Activated T-cell treated with anti-CD3 and anti-CD28 coated beads, Interleukin-2, amount 50 U/mL, for 48 hours (primary cell): Measurements from ENCODE around the gene ASIC4.

ENCODE experiments used
- DNase-seq, 2 experiments: peaks; one replicate each; pipeline ENCODE4 v3.0.0-alpha.2; 2020

The ASIC4 gene

GRCh38 chr2:219482674-219483405 lies 31.4 kb upstream of the ASIC4 start:
- no peak for DNase-seq

GRCh38 chr2:219483451-219484342 lies 30.6 kb upstream of the ASIC4 start:
- peak in 1 of 2 experiments; percentile 28 for DNase-seq

GRCh38 chr2:219484343-219485200 lies 29.7 kb upstream of the ASIC4 start:
- DNase-seq: peak in 1 of 2 experiments; percentile 30

- no peak for DNase-seq
Measured at GRCh38 chr2:219485201-219485580, 29.1 kb upstream of the ASIC4 start.

- no peak for DNase-seq
Measured at GRCh38 chr2:219486380-219486959, 27.8 kb upstream of the ASIC4 start.

- no peak for DNase-seq
Measured at GRCh38 chr2:219488149-219488843, 26.0 kb upstream of the ASIC4 start.

GRCh38 chr2:219488844-219489194 lies 25.5 kb upstream of the ASIC4 start:
- DNase-seq: no peak

- no peak for DNase-seq
Measured at GRCh38 chr2:219489315-219489714, 25.0 kb upstream of the ASIC4 start.

- no peak for DNase-seq
Measured at GRCh38 chr2:219490186-219490585, 24.1 kb upstream of the ASIC4 start.

GRCh38 chr2:219490600-219491130 lies 23.6 kb upstream of the ASIC4 start:
- no peak for DNase-seq

- DNase-seq: no peak
Measured at GRCh38 chr2:219491278-219491963, 22.9 kb upstream of the ASIC4 start.

- no peak for DNase-seq
Measured at GRCh38 chr2:219492575-219492974, 21.7 kb upstream of the ASIC4 start.

GRCh38 chr2:219493086-219493485 lies 21.2 kb upstream of the ASIC4 start:
- DNase-seq: no peak

- DNase-seq: no peak
Measured at GRCh38 chr2:219494952-219495530, 19.2 kb upstream of the ASIC4 start.

GRCh38 chr2:219495531-219496122 lies 18.7 kb upstream of the ASIC4 start:
- peak; percentile 76 to 77 for DNase-seq

GRCh38 chr2:219496247-219496824 lies 17.9 kb upstream of the ASIC4 start:
- DNase-seq: peak in 1 of 2 experiments; percentile 25

- peak in 1 of 2 experiments; percentile 36 for DNase-seq
Measured at GRCh38 chr2:219496825-219497494, 17.3 kb upstream of the ASIC4 start.

GRCh38 chr2:219497495-219498279 lies 16.6 kb upstream of the ASIC4 start:
- DNase-seq: peak; percentile 48 to 59
